Spinal cord (tissue), 10 donors: ENCODE data around the gene HIGD1A. TPM values are rescaled to one million over a fixed set of nuclear protein-coding genes. Genes with fewer than 3 reads are reported as not detected.
"Not testable (repeated sequence)": the region's sequence is repeated elsewhere in the genome, so short reads cannot be mapped to it uniquely, and the experiment has no call there.

ENCODE experiments used
- DNase-seq, 6 donors: peaks; one replicate each; pipeline versions ENCODE4 v3.0.0 to v3.0.0-alpha.2; 2013 to 2015; ENCODE audit warnings: low spot score in 6 of 6, low read depth in 4 of 6
- H3K27ac ChIP-seq: one replicate; pipeline ENCODE4 v1.5.1; 2013; ENCODE audit warnings: low read depth, low read length, control low read depth
- H3K27me3 ChIP-seq: one replicate; pipeline ENCODE4 v1.6.1; 2013; ENCODE audit warnings: low read length; ENCODE audit not compliant: control insufficient read depth, insufficient read depth
- H3K36me3 ChIP-seq: one replicate; pipeline ENCODE4 v1.6.1; 2013; ENCODE audit warnings: low read length; ENCODE audit not compliant: control insufficient read depth, insufficient read depth
- H3K4me1 ChIP-seq: one replicate; pipeline ENCODE4 v1.6.1; 2013; ENCODE audit warnings: low read length; ENCODE audit not compliant: control insufficient read depth, insufficient read depth
- H3K4me3 ChIP-seq: one replicate; pipeline ENCODE4 v1.5.1; 2013; ENCODE audit warnings: low read depth, low read length, control low read depth
- H3K9me3 ChIP-seq: one replicate; pipeline ENCODE4 v1.6.1; 2013; ENCODE audit warnings: low read length; ENCODE audit not compliant: control insufficient read depth, insufficient read depth
- WGBS: methylation state at CpG from one replicate; pipeline ENCODE4 v1.1.5; 2013; ENCODE audit warnings: missing lambda C conversion rate; ENCODE audit not compliant: insufficient coverage; 5-methylcytosine and 5-hydroxymethylcytosine counted together
- polyA plus RNA-seq, 2 donors: library from polyadenylated mRNA; unstranded; fragments of 120-200 nt; gene quantifications; one replicate each; pipeline ENCODE4 v1.2.1, GENCODE V29; 2013; ENCODE audit not compliant: insufficient read length in 2 of 2
- total RNA-seq, 2 donors: library from RNA; depleted of rRNA in 1 of 2; stranded (reverse); fragments of 120-200 nt in 1 of 2; fragments of >200 nt in 1 of 2; gene quantifications; one replicate each; pipeline versions ENCODE4 v1.2.3 to v1.2.4, GENCODE V29; 2013 to 2014
- donor health status: healthy.

Gene HIGD1A
- total and polyA plus RNA-seq, 4 donors, result 136 to 200 (median 179) TPM

GRCh38 chr3:42819351-42819965 is 15.2 kb upstream of the HIGD1A start:
- H3K27ac ChIP-seq, result no peak overlapping the region
- H3K36me3 ChIP-seq, result no peaks in the 10 kb centered on the region
- H3K4me1 ChIP-seq, result no peaks in the 10 kb centered on the region
- peak in 1 of 6 donors; percentile 29 for DNase-seq
- no peaks in the 10 kb centered on the region for H3K9me3 ChIP-seq
- H3K4me3 ChIP-seq, result no peak overlapping the region
- H3K27me3 ChIP-seq, result no peaks in the 10 kb centered on the region
- WGBS, result 20% methylated on average over 1 of the region's 2 CpGs

- no peaks in the 10 kb centered on the region for H3K27me3 ChIP-seq
- no peaks in the 10 kb centered on the region for H3K36me3 ChIP-seq
- no CpG with 5 or more reads among the region's 2 CpGs for WGBS
- no peak overlapping the region for H3K27ac ChIP-seq
- no peaks in the 10 kb centered on the region for H3K9me3 ChIP-seq
- DNase-seq, result no peak
- H3K4me1 ChIP-seq, result no peaks in the 10 kb centered on the region
- no peak overlapping the region for H3K4me3 ChIP-seq
Measured at GRCh38 chr3:42815826-42816225, 11.5 kb upstream of the HIGD1A start.

- no peak overlapping the region for H3K27ac ChIP-seq
- H3K9me3 ChIP-seq, result no peaks in the 10 kb centered on the region
- WGBS, result 80% methylated on average over 2 of the region's 2 CpGs
- H3K27me3 ChIP-seq, result no peaks in the 10 kb centered on the region
- no peak overlapping the region for H3K4me3 ChIP-seq
- H3K36me3 ChIP-seq, result no peaks in the 10 kb centered on the region
- peak in 1 of 6 donors; percentile 18 for DNase-seq
- no peaks in the 10 kb centered on the region for H3K4me1 ChIP-seq
Measured at GRCh38 chr3:42814914-42815507, 10.7 kb upstream of the HIGD1A start.

- Histone ChIP-seq H3K27ac (no peak overlapping the region), H3K36me3 (no peaks in the 10 kb centered on the region), H3K9me3 (no peaks in the 10 kb centered on the region), H3K4me1 (no peaks in the 10 kb centered on the region), H3K27me3 (no peaks in the 10 kb centered on the region), H3K4me3 (no peak overlapping the region)
- WGBS, result 80% methylated on average over 1 of the region's 5 CpGs
- DNase-seq, result no peak
Measured at GRCh38 chr3:42814246-42814645, 10.0 kb upstream of the HIGD1A start.

GRCh38 chr3:42811118-42811883 is 7.0 kb upstream of the HIGD1A start:
- not testable (repeated sequence) for H3K27me3 ChIP-seq, H3K36me3 ChIP-seq, DNase-seq, H3K27ac ChIP-seq, H3K4me3 ChIP-seq, H3K4me1 ChIP-seq, H3K9me3 ChIP-seq
- 55% methylated on average over 12 of the region's 15 CpGs for WGBS

- H3K36me3 ChIP-seq, H3K27ac ChIP-seq, H3K9me3 ChIP-seq, DNase-seq, H3K27me3 ChIP-seq, H3K4me3 ChIP-seq, H3K4me1 ChIP-seq: not testable (repeated sequence)
- WGBS, result 70% methylated on average over 4 of the region's 10 CpGs
Measured at GRCh38 chr3:42810706-42811105, 6.4 kb upstream of the HIGD1A start.

- Histone ChIP-seq H3K27me3 (no peaks in the 10 kb centered on the region), H3K4me1 (peaks cover 7% of the 10 kb centered on the region), H3K36me3 (no peaks in the 10 kb centered on the region), H3K9me3 (no peaks in the 10 kb centered on the region), H3K27ac (no peak within 1 kb of the TSS), H3K4me3 (no peak within 1 kb of the TSS)
- no peak for DNase-seq
- WGBS, result 100% methylated on average over 2 of the region's 5 CpGs
Measured at GRCh38 chr3:42809202-42809601, 4.9 kb upstream of the HIGD1A start, which contains the start of gene ACKR2. ACKR2 (plus strand) TSS chr3:42809445; CDS start chr3:42864503, 55,058 bp downstream.

- H3K27ac ChIP-seq, result no peak overlapping the region
- H3K4me1 ChIP-seq, result peaks cover 7% of the 10 kb centered on the region
- no peak for DNase-seq
- no peaks in the 10 kb centered on the region for H3K27me3 ChIP-seq
- no peaks in the 10 kb centered on the region for H3K36me3 ChIP-seq
- 100% methylated on average over 2 of the region's 4 CpGs for WGBS
- no peaks in the 10 kb centered on the region for H3K9me3 ChIP-seq
- no peak overlapping the region for H3K4me3 ChIP-seq
Measured at GRCh38 chr3:42807929-42808328, 3.6 kb upstream of the HIGD1A start.

- H3K4me3 ChIP-seq, result peak overlapping the region; percentile 93
- 14% methylated on average over 22 of the region's 23 CpGs for WGBS
- H3K4me1 ChIP-seq, result peaks cover 13% of the 10 kb centered on the region
- peak overlapping the region; percentile 97 for H3K27ac ChIP-seq
- H3K27me3 ChIP-seq, result no peaks in the 10 kb centered on the region
- H3K36me3 ChIP-seq, result no peaks in the 10 kb centered on the region
- no peaks in the 10 kb centered on the region for H3K9me3 ChIP-seq
- peak in 2 of 6 donors; percentile 24 to 46 for DNase-seq
Measured at GRCh38 chr3:42805141-42805821, 991 bp upstream of the HIGD1A start.
